Ovary (tissue), 9 donors: ENCODE results near the gene STAC2. TPM values are rescaled to one million over a fixed set of nuclear protein-coding genes. Genes with fewer than 3 reads are reported as not detected.

Source experiments
- DNase-seq, 5 donors: peaks; one replicate each; pipeline ENCODE4 v3.0.0-alpha.2; 2019 to 2020
- H3K27ac ChIP-seq, 2 donors: fragments of 200-600 bp; one replicate each; pipeline versions ENCODE4 v1.5.1 to v1.8.0; 2019 to 2022
- H3K27me3 ChIP-seq: fragments of 200-600 bp; one replicate; pipeline ENCODE4 v1.8.0; 2022
- H3K36me3 ChIP-seq: fragments of 200-600 bp; sonication (generic); one replicate; pipeline ENCODE4 v1.5.1; 2019
- H3K4me1 ChIP-seq: one replicate; pipeline ENCODE4 v1.8.1; 2013; ENCODE audit warnings: mild to moderate bottlenecking, moderate library complexity; ENCODE audit not compliant: insufficient read depth
- H3K4me3 ChIP-seq: fragments of 200-600 bp; sonication (generic); one replicate; pipeline ENCODE4 v1.5.1; 2017
- H3K9me3 ChIP-seq, 2 donors: fragments of 200-600 bp in 1 of 2; sonication (generic) in 1 of 2; one replicate each; pipeline versions ENCODE4 v1.5.1 to v1.8.1; 2013 to 2019; ENCODE audit warnings: mild to moderate bottlenecking in 1 of 2, moderate library complexity in 1 of 2
- CTCF ChIP-seq, 3 donors: fragments of 450-650 bp in 2 of 3; fragments of 200-600 bp in 1 of 3; IDR thresholded peaks; one replicate each; pipeline versions ENCODE4 v1.5.1 to v1.8.0; 2016 to 2022; ENCODE audit warnings: antibody characterized with exemption in 3 of 3, mild to moderate bottlenecking in 1 of 3
- EP300 ChIP-seq: sonication (generic); formaldehyde crosslinking; IDR thresholded peaks from one replicate; pipeline ENCODE4 v1.6.1; 2017; ENCODE audit warnings: antibody characterized with exemption
- POLR2A ChIP-seq: fragments of 450-650 bp; IDR thresholded peaks from one replicate; pipeline ENCODE4 v1.6.1; 2017; ENCODE audit warnings: antibody characterized with exemption, mild to moderate bottlenecking, moderate library complexity
- WGBS, 3 donors: extraction: QIAGEN DNeasy Blood & Tissue Kit in 1 of 3; methylation state at CpG; one replicate each; pipeline versions ENCODE4 v1.1.5 to v1.1.7; 2013 to 2017; 5-methylcytosine and 5-hydroxymethylcytosine counted together
- intact Hi-C, 4 donors: fragments of 100-400 bp; cut with DNase I; formaldehyde crosslinking; loops; one replicate each; pipeline versions ENCODE4 v1.11.0 to v1.15.1; 2022 to 2023
- polyA plus RNA-seq, 2 donors: library from polyadenylated mRNA; stranded (reverse); fragments of 200-250 nt in 1 of 2; fragments of 350-450 nt in 1 of 2; fragmentation: Illumina TruSeq in 1 of 2; extraction: RNeasy Lipid Tissue Mini Kit (QIAGEN cat#74804) in 1 of 2; gene quantifications; one replicate each; pipeline ENCODE4 v1.2.3, GENCODE V29; 2013 to 2014
- total RNA-seq, 7 donors: library from RNA; depleted of rRNA in 2 of 7; stranded (reverse); fragments of >200 nt in 2 of 7; fragmentation: NEBNext Ultra II Directional in 3 of 7; extraction: Animal tissue kit (Norgen Biotek cat#: 25700) in 3 of 7; gene quantifications; one replicate each; pipeline versions ENCODE4 v1.1.0 to v1.2.4, GENCODE V29; 2016 to 2023
- donor health status: DM: no; HTN: no; CAD: no; lungs with moderate emphysema.
- donor health status: DM: no; HTN: no; CAD: no.
- donor health status: Bipolar disorder and iron deficiency.
- donor health status: DM: yes; HTN: yes; CAD: no.
- donor health status: DM: no; HTN: no; CAD: no.
- donor health status: DM: yes; HTN: yes; CAD: no.

Gene STAC2
- total and polyA plus RNA-seq, 9 donors: 0.29 to 5.4 (median 0.70) TPM; not detected in 1

GRCh38 chr17:39181303-39181702, 44.4 kb downstream of the STAC2 start:
- DNase-seq: no peak
- Histone ChIP-seq H3K27me3 (no peaks in the 10 kb centered on the region), H3K4me3 (no peak overlapping the region), H3K9me3 (no peaks in the 10 kb centered on the region), H3K4me1 (no peaks in the 10 kb centered on the region), H3K27ac (no peak overlapping the region), H3K36me3 (no peaks in the 10 kb centered on the region)
- WGBS, 3 donors: 85 to 86% (median 85%) methylated on average over 5 of the region's 5 CpGs
- intact Hi-C loops: no loop called here
- no peak for TF ChIP-seq CTCF (IDR thresholded peaks at IDR 0.05)
- TF ChIP-seq EP300: no peak
- no peak for TF ChIP-seq POLR2A

- intact Hi-C loops: loop anchor here in 3 of 4 donors (5.0 to 10.0 kb wide), 3 partner anchors 194 to 204 kb away; no protein-coding TSS in a partner anchor
- no peak for TF ChIP-seq CTCF (IDR thresholded peaks at IDR 0.05)
- no peak for TF ChIP-seq EP300
- no peak for TF ChIP-seq POLR2A
Measured at GRCh38 chr17:39178536-39178935, 47.2 kb downstream of the STAC2 start.

GRCh38 chr17:39177256-39177655, 48.5 kb downstream of the STAC2 start:
- intact Hi-C loops: loop anchor here in 3 of 4 donors (5.0 to 10.0 kb wide), 3 partner anchors 192 to 202 kb away; no protein-coding TSS in a partner anchor

More at GRCh38 chr17:39178536-39178935, 47.2 kb downstream of the STAC2 start:
- no peaks in the 10 kb centered on the region for H3K27me3 ChIP-seq
- no peak overlapping the region for H3K27ac ChIP-seq
- H3K4me1 ChIP-seq: no peaks in the 10 kb centered on the region
- 80 to 85% (median 84%) methylated on average over 4 of the region's 4 CpGs for WGBS, 3 donors
- no peaks in the 10 kb centered on the region for H3K9me3 ChIP-seq
- DNase-seq: no peak
- no peak overlapping the region for H3K4me3 ChIP-seq
- H3K36me3 ChIP-seq: no peaks in the 10 kb centered on the region

GRCh38 chr17:39175695-39176093, 50.1 kb downstream of the STAC2 start:
- WGBS, 3 donors: 67 to 69% (median 68%) methylated on average over 10 of the region's 10 CpGs
- intact Hi-C loops: loop anchor here in 3 of 4 donors (5.0 to 10.0 kb wide), 3 partner anchors 191 to 201 kb away; no protein-coding TSS in a partner anchor
- Histone ChIP-seq H3K4me1 (no peaks in the 10 kb centered on the region), H3K27ac (no peak overlapping the region), H3K4me3 (no peak overlapping the region), H3K36me3 (no peaks in the 10 kb centered on the region), H3K27me3 (no peaks in the 10 kb centered on the region), H3K9me3 (no peaks in the 10 kb centered on the region)
- TF ChIP-seq EP300: no peak
- no peak for TF ChIP-seq CTCF (IDR thresholded peaks at IDR 0.05)
- no peak for DNase-seq

More at GRCh38 chr17:39177256-39177655, 48.5 kb downstream of the STAC2 start:
- Histone ChIP-seq H3K36me3 (no peaks in the 10 kb centered on the region), H3K4me1 (no peaks in the 10 kb centered on the region), H3K27me3 (no peaks in the 10 kb centered on the region), H3K27ac (no peak overlapping the region), H3K9me3 (no peaks in the 10 kb centered on the region), H3K4me3 (no peak overlapping the region)
- TF ChIP-seq EP300 (no peak), CTCF (IDR thresholded peaks at IDR 0.05) (no peak), POLR2A (no peak)
- WGBS, 3 donors: 84 to 88% (median 88%) methylated on average over 12 of the region's 12 CpGs
- DNase-seq: no peak
